Stimulated activated CD8-positive, alpha-beta memory T cell treated with anti-CD3 and anti-CD28 coated beads, Interleukin-7, amount 100 ng/mL, for 24 hours (primary cell): ENCODE measurements around the gene SYF2.
"Not testable (repeated sequence)": the region's sequence is repeated elsewhere in the genome, so short reads cannot be mapped to it uniquely, and the experiment has no call there.

Experiments
- DNase-seq: peaks from one replicate; pipeline ENCODE4 v3.0.0-alpha.2; 2020; ENCODE audit warnings: low read depth

The SYF2 gene

GRCh38 chr1:25232027-25232865, at the start of gene SYF2:
SYF2 (minus strand) TSS chr1:25232502; CDS start chr1:25232467, 35 bp downstream.
- peak; percentile 85 for DNase-seq

GRCh38 chr1:25279693-25280111, 47.4 kb upstream of the SYF2 start:
- not testable (repeated sequence) for DNase-seq

- DNase-seq = not testable (repeated sequence)
Measured at GRCh38 chr1:25278790-25279189, 46.5 kb upstream of the SYF2 start.

GRCh38 chr1:25278358-25278757, 46.1 kb upstream of the SYF2 start:
- not testable (repeated sequence) for DNase-seq

- not testable (repeated sequence) for DNase-seq
Measured at GRCh38 chr1:25277295-25277694, 45.0 kb upstream of the SYF2 start.

- DNase-seq = not testable (repeated sequence)
Measured at GRCh38 chr1:25275648-25276047, 43.3 kb upstream of the SYF2 start.

GRCh38 chr1:25272238-25272637, 39.9 kb upstream of the SYF2 start, which contains the start of gene RHD:
RHD (plus strand) TSS chr1:25272509; CDS start chr1:25272548, 39 bp downstream.
- DNase-seq = not testable (repeated sequence)

GRCh38 chr1:25268143-25268760, 36.0 kb upstream of the SYF2 start:
- not testable (repeated sequence) for DNase-seq

GRCh38 chr1:25267288-25268142, 35.2 kb upstream of the SYF2 start:
- peak; percentile 88 for DNase-seq

- not testable (repeated sequence) for DNase-seq
Measured at GRCh38 chr1:25266554-25267287, 34.4 kb upstream of the SYF2 start.

GRCh38 chr1:25260336-25260735, 28.0 kb upstream of the SYF2 start:
- not testable (repeated sequence) for DNase-seq

GRCh38 chr1:25259813-25260212, 27.5 kb upstream of the SYF2 start:
- not testable (repeated sequence) for DNase-seq

- no peak for DNase-seq
Measured at GRCh38 chr1:25257196-25257595, 24.9 kb upstream of the SYF2 start.

GRCh38 chr1:25256578-25256965, 24.3 kb upstream of the SYF2 start:
- DNase-seq = no peak

- DNase-seq = no peak
Measured at GRCh38 chr1:25255706-25256577, 23.6 kb upstream of the SYF2 start.

- no peak for DNase-seq
Measured at GRCh38 chr1:25253911-25254310, 21.6 kb upstream of the SYF2 start.

- no peak for DNase-seq
Measured at GRCh38 chr1:25247829-25248754, 15.8 kb upstream of the SYF2 start.

GRCh38 chr1:25247024-25247828, 14.9 kb upstream of the SYF2 start, which contains the start of gene RSRP1:
RSRP1 (minus strand) TSS chr1:25247454; CDS start chr1:25246963, 491 bp downstream.
- peak; percentile 99 for DNase-seq
